ENCODE measurements around the gene TIMM13.

Gene TIMM13

DNA sequence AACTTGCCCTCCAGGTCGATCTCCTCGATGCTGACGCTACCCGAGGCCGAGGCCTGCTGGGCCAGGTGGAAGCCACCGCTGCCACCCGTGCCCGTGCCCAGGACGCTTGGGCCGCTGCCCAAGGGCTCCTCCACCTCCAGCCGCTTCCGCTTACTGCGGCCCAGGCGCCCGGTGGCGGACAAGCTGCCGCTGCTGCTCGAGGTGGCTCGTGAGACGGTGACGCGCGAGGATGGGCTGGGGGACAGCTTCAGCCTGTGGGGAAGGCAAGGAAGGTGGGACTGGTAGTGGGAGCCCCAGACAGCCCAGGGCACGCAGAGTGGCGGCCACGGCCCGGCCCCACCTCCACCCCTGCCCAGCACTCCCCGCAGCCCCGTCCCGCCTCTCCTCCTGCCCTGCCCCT lies 6.5 kb upstream of the TIMM13 start:
- DNase-seq (ENCODE audit: low read depth): no peak
- no peak overlapping the region for H3K4me3 ChIP-seq (ENCODE audit: low read depth, low read length)

DNA sequence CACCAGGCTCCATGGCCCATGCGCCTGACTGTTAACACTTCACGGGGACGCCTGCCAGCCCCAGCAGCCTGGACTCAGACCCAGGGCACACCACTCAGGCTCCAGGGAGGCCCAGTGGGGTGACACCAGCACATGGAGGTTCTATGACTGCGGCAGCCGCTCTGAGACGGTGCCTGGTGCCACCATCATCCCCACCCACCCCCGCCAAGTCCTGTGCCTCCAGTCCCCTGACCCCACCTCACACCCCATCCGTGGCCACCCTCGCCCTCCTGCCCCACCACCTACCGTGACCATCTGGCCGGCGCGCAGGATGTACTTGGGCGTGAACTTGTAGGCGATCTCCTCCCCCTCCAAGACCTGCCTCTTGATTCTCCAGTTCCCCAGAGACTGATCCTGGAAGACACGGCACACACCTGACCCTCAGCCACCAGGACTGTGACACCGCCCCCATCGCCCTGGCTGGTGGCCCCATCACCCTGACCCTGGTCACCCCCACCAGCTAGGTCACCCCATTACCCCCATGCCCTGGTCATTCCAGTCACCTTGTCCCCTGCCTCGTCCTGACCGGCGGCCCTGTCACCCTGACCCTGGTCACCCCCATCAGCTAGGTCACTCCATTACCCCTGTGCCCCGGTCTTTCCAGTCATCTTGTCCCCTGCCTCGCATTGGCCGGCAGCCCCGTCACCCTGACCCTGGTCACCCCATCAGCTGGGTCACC lies 4.9 kb upstream of the TIMM13 start:
- no peak for DNase-seq (ENCODE audit: low read depth)
- no peak overlapping the region for H3K4me3 ChIP-seq (ENCODE audit: low read depth, low read length)

DNA sequence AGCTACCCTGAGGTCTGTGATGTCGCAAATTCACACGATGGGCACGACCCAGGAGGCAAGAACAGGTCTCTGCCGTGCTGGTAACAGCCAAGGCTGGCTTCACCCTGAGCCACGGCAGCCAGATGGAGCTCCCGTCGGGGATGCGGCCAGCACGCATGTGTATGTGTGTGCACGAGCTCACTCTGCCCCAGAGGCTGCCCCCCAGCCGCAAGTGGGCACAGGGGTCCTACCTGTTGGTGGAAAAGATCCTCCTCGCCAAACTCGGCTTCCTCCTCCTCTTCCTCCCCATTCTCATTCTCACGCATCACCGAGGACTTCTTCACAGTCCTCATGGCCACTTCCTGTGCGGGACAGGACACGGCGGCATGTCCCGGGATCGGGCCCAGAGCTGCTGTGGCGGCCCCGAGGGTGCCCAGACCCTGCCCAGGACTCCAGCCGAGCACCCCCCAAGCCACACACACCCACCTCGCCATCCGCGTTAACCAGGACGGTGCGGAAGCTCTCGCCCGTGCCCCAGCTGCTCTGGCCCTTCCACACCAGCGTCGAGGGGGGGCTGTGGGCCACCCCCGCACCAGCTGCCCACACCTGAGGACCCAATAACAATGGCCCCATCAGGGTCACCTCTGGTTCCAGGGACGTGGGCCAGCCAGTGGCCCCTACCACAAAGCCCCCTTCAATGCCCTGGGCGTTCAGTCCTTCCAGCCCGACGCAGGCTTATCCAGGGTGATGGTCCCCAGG lies 4.1 kb upstream of the TIMM13 start:
- DNase-seq (ENCODE audit: low read depth): no peak
- no peak overlapping the region for H3K4me3 ChIP-seq (ENCODE audit: low read depth, low read length)

DNA sequence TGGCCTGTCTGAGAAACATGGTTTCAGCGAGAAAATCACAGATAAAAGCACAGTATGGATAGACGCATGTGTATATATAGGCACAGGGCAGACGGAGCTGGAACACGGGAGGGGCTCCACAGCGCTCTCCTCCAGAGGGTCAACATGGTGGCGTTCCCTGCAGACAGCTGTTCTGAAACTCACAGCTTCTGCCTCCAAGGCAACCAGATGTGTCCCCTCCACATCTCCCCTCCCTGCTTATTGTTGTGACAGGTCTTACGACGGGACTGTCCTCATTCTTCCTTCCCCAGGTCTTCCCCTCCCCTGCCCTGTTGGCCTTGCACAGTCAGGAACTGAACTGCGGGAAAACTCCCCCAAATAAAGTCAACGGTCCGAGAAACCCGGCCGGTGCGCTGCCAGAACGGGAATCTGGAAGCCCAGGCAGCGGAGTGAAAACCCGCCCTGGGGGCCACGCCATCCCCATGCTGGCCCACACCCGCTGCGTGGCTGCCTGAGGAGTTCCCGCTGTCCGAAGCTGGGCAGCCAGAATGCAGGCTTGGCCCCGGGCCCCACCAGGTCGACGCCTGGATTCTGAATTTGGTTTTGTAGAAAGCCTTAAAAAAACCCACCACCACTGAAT lies 2.6 kb upstream of the TIMM13 start:
- DNase-seq (ENCODE audit: low read depth): no peak
- H3K4me3 ChIP-seq (ENCODE audit: low read depth, low read length): no peak overlapping the region

DNA sequence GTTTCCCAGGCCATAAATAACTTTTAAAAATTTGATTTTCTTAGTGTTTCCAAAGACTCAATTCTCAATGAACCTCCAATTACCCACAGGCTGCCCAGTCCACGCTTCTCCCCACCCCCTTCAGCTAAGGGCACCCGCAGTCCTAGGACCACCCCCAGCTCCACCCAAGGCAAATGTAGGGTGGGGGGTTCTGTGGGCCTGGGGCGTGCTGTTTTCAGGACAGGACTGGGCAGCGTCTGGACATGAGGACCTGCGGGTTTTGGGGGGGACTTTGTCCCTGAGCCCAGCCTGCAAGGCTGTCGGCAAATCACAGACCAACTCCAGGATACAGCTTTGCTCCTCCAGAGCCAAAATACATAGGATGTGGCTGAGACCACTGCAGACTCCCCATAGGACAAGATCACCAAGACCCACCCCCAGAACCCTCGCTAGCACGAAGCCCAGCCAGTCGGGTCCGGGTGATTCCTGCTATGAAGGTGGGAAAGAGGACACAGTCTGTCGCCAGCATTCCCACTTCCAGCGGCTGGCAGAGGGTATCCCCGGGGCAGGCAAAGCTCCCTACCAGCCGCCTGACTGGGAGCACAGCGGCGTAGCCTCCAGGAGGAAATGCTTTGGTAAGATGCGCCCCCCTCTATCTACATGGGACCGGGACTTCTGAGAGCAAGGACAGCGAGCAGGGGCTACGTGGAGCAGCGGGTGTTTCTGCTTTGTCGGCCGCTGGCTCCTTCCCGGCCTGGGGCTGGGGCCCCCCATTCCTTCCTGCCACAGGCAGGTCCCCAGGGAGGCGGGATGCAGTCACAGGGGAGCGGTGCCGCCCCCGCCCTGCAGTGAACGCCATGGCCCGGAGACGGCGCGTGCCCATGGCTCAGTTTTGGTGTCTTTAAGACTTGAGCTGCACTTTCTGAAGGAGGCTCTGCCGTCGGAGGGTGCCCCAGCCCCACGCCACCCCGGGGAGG lies 1.6 kb upstream of the TIMM13 start:
- DNase-seq (ENCODE audit: low read depth): no peak
- no peak overlapping the region for H3K4me3 ChIP-seq (ENCODE audit: low read depth, low read length)

DNA sequence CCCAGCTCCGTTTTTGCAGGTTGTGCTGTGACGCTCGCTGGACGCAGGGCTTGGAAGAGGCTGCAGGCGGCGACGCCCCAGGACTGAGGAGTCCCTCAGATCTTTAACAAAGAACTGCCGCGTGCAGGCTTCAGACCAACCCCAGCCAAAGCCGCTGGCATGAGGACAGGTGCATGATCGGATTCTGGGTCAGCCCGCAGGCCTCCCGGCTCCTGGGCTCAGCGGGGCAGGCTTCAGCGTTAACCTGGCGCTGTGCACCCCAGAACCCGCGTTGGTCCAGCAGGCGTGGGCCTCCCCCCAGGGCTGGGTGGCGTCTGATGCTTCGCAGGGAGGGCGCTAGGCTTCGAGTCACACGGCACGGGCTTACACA lies 920 bp upstream of the TIMM13 start:
- no peak for DNase-seq (ENCODE audit: low read depth)
- peak overlapping the region; percentile 96 for H3K4me3 ChIP-seq (ENCODE audit: low read depth, low read length)

DNA sequence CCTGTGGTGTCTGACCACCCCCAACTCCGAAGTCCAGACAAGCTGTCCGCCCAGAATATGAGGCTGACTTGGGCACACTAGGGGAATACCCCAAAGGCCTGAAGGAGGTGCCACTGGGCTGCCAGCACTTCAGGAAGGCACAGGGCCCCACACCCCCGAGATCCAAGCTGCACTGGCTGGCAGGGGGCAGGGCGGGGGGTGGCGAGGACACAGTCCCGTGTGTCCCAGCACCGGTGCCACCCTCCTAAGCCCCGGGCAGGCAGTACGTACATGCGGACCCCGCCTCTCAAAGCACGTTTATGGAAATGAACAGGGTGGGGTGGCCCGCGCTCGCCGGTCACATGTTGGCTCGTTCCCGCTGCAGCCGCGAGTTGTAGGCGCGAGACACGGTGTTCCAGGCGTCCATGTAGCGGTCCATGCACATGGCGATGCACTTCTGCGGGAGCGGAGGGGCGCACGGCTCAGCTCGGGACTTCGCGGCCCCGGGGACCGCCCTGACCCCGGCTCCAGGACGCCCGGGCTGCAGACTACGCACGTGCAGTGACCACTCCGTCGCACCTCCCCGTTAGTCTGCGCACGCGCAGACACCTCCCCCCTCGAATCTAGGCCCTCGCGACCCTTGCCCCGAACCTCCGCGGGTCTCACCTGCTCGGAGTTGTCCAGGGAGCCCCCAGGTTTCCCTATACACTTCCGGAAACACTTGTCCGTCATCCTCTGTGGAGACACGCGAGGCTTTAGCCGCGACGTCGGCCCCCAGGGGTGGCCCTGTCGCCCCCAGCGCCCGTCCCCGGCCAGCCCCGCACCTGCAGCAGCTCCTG lies 566 bp downstream of the TIMM13 start:
- no peak for DNase-seq (ENCODE audit: low read depth)
- H3K4me3 ChIP-seq (ENCODE audit: low read depth, low read length): peak overlapping the region; percentile 96

DNA sequence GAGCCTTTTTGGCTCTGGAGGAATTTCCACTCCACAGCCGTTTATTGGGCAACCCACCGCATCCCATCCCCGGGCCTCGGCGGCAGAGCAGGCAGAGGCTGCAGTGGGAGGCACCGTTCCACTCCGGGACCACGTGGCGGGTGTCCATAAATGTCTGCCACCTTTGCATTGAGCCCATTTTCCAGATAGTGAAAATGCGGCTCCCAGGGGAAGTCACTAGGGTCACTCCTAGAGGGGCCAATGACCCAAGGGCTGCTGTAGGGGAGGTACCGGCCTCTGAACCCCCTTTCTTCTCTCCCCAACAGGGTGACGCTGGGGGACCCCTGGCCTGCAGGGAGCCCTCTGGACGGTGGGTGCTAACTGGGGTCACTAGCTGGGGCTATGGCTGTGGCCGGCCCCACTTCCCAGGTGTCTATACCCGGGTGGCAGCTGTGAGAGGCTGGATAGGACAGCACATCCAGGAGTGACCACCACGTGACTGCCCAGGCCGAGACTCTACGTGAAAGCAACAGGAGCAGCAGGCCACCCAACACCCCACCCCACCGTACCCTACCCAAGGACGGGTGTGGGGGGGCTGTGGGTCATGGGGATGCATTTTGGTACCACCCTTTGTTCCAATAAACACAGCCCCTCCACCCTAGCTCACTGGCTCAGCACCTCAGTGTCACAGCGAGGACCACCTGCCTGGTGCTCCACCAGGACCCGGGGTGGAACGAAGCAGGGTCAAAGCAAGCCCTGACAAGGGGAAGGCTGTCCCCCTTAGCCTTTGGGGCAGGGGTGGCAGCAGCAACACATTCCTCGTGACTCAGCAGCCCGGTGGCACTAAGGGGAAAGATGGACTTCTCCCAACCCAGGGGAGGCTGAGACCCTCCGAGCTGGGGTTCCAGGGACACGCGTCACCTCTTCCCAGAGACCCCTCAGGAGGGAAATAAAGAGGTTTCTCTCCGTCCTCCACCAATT lies 1.5 kb downstream of the TIMM13 start:
- H3K4me3 ChIP-seq (ENCODE audit: low read depth, low read length): peak overlapping the region; percentile 96
- no peak for DNase-seq (ENCODE audit: low read depth)

DNA sequence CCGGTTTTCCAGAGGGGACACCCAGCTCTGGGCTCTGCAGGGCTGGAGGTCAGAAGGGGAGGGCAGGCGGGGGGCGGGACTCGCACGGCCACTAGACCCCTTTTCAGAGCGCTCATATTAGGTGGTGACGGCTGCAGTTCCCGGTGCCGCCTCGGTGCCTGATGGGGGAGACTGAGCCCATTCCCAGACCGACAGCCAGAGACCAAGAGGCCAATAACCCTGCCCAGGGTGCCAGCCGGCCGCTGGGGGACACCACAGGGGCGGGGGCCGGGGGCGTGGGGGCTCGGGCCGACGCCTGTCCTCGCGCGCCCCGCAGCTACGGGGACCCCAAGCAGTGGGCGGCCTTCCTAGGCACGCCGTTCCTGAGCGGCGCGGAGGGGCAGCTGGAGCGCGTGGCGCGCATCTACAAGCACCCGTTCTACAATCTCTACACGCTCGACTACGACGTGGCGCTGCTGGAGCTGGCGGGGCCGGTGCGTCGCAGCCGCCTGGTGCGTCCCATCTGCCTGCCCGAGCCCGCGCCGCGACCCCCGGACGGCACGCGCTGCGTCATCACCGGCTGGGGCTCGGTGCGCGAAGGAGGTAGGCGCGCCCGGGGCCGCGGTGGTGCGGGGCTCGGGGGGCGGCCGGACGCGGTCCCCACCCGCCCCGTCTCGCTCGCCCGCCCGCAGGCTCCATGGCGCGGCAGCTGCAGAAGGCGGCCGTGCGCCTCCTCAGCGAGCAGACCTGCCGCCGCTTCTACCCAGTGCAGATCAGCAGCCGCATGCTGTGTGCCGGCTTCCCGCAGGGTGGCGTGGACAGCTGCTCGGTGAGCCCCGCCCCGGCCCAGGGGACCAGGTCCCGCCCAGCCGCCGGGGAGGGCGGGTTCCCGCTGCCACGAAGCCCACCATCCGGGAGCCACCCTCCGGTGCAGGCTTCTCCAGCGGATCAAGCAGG lies 2.4 kb downstream of the TIMM13 start:
- peak overlapping the region; percentile 96 for H3K4me3 ChIP-seq (ENCODE audit: low read depth, low read length)
- DNase-seq (ENCODE audit: low read depth): peak; percentile 41

DNA sequence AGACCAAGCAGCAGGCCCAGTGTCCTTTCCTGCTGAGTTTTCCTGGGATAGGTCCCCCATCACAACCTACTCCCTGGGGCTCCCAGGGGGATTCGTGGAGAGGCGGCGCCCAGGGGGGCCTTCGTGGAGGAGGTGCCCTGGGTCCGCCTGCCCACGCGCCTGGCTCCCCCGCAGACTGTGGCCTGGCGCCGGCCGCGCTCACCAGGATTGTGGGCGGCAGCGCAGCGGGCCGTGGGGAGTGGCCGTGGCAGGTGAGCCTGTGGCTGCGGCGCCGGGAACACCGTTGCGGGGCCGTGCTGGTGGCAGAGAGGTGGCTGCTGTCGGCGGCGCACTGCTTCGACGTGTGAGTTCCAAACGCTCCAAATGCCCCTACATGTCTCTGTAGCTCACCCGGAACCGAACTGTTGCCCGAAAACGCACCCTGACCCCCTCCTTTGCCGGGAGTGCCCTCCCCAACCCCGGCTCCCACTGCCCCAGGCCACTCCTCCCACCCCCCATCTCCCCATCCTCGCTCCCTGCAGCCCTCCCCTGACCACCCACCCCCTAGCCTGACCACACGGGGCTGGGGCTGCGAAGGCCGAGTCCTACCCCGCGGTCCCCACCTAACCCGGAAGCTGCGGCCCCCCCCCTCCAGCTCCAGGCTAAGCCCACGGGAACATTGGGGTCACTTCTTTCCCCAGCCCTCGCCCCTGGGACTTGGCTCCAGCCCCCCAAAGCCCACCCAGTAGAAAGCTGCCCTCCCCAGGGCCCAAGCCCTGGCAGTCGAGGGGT lies 3.3 kb downstream of the TIMM13 start:
- no peak for DNase-seq (ENCODE audit: low read depth)
- no peak overlapping the region for H3K4me3 ChIP-seq (ENCODE audit: low read depth, low read length)

DNA sequence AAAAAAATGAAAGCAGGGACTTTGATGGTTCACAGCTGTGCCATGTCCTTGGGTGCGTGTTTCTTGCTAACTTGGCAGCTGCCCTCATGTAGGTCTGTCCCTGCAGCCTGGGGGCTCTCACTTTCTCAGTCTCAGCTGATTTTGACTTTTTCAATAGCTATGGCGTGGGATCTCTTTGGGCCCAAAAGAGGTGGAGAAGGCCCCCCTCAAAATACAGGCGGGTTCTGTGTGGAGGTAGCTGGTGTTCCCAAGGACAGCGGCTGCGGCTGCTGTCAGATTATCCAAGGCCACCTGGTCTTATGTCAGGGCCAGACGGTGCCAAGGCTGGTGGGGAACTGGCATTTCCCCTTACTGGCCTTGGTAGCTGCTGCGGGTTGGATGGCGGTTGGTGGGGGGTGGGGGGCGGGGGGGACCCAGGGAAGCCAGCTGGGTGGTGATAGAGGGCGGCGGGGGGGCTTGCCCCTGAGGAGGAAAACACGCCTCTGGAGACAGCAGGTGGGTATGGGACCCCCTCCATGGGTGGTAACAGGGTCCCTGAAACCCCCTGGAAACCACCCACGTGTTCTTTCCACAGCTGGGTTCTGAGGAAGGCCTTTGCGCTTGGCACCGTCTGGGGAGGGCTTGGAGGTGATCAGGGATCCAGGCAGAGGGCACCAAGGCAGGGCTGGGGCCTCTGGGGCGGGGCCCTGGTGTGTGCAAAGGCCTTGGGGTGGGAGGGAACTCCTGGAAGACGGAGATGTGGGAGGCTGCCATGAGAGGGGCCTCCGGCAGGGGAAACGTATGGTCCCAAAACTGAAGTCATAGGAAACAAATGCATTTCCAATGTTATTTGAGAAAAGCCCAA lies 4.1 kb downstream of the TIMM13 start:
- H3K4me3 ChIP-seq (ENCODE audit: low read depth, low read length): no peak overlapping the region
- DNase-seq (ENCODE audit: low read depth): no peak

DNA sequence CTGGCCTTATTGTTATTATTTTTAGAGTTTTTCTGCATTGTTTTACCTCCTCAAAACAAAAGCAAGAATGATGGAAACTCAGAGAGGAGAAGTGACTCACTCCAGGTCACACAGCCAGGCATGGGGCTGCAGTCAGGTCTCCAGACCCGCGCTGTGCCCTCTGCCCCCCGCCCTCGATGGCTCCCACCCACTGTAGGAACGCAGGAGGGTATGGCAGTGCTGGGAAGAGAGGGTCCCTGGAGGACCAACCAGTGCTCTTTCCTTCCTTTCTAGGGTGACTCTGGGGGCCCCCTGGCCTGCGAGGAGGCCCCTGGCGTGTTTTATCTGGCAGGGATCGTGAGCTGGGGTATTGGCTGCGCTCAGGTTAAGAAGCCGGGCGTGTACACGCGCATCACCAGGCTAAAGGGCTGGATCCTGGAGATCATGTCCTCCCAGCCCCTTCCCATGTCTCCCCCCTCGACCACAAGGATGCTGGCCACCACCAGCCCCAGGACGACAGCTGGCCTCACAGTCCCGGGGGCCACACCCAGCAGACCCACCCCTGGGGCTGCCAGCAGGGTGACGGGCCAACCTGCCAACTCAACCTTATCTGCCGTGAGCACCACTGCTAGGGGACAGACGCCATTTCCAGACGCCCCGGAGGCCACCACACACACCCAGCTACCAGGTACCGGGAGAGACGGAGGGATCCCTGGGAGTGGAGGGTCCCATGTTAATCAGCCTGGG lies 5.6 kb downstream of the TIMM13 start:
- no peak for DNase-seq (ENCODE audit: low read depth)
- no peak overlapping the region for H3K4me3 ChIP-seq (ENCODE audit: low read depth, low read length)

DNA sequence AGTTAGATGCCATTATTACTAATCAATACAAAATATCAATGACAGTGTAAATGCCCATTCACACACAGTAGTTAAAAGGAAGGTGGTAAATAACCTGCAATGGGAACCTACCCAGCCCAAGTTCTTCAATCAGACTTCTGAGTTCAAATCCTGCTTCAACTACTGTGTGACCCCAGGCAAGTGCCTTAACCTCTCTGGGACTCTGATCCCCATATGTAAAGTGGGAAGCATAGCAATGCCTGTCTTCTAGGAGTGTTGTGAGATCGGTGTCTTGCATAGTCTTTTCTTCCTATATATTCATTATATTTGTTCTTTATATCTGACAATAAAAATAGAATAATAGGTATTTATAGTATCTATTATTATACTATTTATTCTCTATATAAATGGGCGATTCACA lies 6.9 kb downstream of the TIMM13 start:
- no peak overlapping the region for H3K4me3 ChIP-seq (ENCODE audit: low read depth, low read length)
- no peak for DNase-seq (ENCODE audit: low read depth)

DNA sequence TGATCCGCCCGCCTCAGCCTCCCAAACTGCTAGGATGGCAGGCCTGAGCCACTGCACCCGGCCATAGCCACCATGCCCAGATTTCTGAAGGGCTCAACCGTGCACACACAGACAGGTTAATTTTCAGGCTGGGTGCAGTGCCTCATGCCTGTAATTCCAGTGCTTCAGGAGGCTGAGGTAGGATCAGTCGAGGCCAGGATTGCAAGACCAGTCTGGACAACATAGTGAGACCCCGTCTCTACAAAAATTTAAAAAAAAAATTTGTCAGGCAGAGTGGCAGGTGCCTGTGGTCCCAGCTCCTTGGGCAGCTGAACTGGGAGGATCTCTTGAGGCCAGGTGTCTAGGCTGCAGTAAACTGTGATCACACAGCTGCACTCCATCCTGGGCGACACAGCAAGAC lies 7.6 kb downstream of the TIMM13 start:
- no peak overlapping the region for H3K4me3 ChIP-seq (ENCODE audit: low read depth, low read length)
- no peak for DNase-seq (ENCODE audit: low read depth)
